B cell (primary cell): Measurements from ENCODE around the gene ZMYND12. TPM values are rescaled to one million over a fixed set of nuclear protein-coding genes. Genes with fewer than 3 reads are reported as not detected.

Experiments used
- ATAC-seq: fragments of 200-7000 bp; cut with Tn5 transposase; one replicate; pipeline ENCODE4 v1.10.0; 2021; ENCODE audit warnings: low read depth, mild to moderate bottlenecking, moderate number of reproducible peaks, moderate library complexity
- CTCF ChIA-PET: fragments of 350-600 bp; sonication (Branson Sonifier 250); formaldehyde crosslinking; loops from one replicate; lab custom pipeline; 2021; ENCODE audit warnings: antibody characterized with exemption, inconsistent platforms; lab: Charles Lee
- POLR2A ChIA-PET: fragments of 350-600 bp; sonication (Branson Sonifier 250); formaldehyde crosslinking; loops from one replicate; lab custom pipeline; 2021; ENCODE audit warnings: antibody characterized with exemption; lab: Charles Lee
- DNase-seq: peaks from one replicate; pipeline ENCODE4 v3.0.0; 2013
- H2AFZ ChIP-seq: 2 replicates; pipeline ENCODE4 v1.6.1; 2012; ENCODE audit warnings: mild to moderate bottlenecking, low read depth, low read length; ENCODE audit not compliant: insufficient read depth, poor library complexity, severe bottlenecking
- H3K27ac ChIP-seq, 2 donors: 1 replicate in 1 of 2; 2 replicates in 1 of 2; pipeline ENCODE4 v1.5.1; 2012 to 2013; ENCODE audit warnings: low read length in 2 of 2, mild to moderate bottlenecking in 2 of 2, moderate library complexity in 1 of 2
- H3K27me3 ChIP-seq, 4 experiments: fragments of 200-600 bp in 1 of 4; sonication (generic) in 1 of 4; replicated peaks in 1 of 4; 1 replicate in 2 of 4; 2 replicates in 2 of 4; pipeline versions ENCODE4 v1.6.1 to v1.7.0; 2013 to 2016; ENCODE audit warnings: low read length in 3 of 4, mild to moderate bottlenecking in 2 of 4, mixed read lengths in 1 of 4, moderate library complexity in 1 of 4; ENCODE audit not compliant: insufficient read depth in 4 of 4, control insufficient read depth in 3 of 4; ENCODE audit errors: control extremely low read depth in 1 of 4
- H3K36me3 ChIP-seq, 2 experiments: replicated peaks in 1 of 2; 1 replicate in 1 of 2; 2 replicates in 1 of 2; pipeline versions ENCODE4 v1.6.1 to v1.7.1; 2013; ENCODE audit warnings: low read length in 1 of 2; ENCODE audit not compliant: insufficient read depth in 2 of 2, control insufficient read depth in 1 of 2; ENCODE audit errors: control extremely low read depth in 1 of 2, extremely low read depth in 1 of 2
- H3K4me1 ChIP-seq, 2 donors: fragments of 200-600 bp in 1 of 2; sonication (generic) in 1 of 2; 1 replicate in 1 of 2; 2 replicates in 1 of 2; pipeline versions ENCODE4 v1.5.1 to v1.6.1; 2013 to 2017; ENCODE audit warnings: low read length in 2 of 2; ENCODE audit not compliant: control insufficient read depth in 2 of 2, insufficient read depth in 2 of 2
- H3K4me2 ChIP-seq: replicated peaks from 2 replicates; pipeline ENCODE3; 2012; ENCODE audit warnings: mild to moderate bottlenecking, low read depth, low read length; ENCODE audit not compliant: poor library complexity, severe bottlenecking
- H3K4me3 ChIP-seq, 5 experiments: fragments of 200-600 bp in 1 of 5; sonication (generic) in 1 of 5; 1 replicate in 3 of 5; 2 replicates in 2 of 5; pipeline versions ENCODE4 v1.5.1 to v1.7.0; 2011 to 2016; ENCODE audit warnings: low read length in 4 of 5, mild to moderate bottlenecking in 4 of 5, low read depth in 2 of 5, control low read depth in 1 of 5, moderate library complexity in 1 of 5; ENCODE audit not compliant: insufficient read depth in 1 of 5; ENCODE audit errors: control extremely low read depth in 1 of 5, extremely low read depth in 1 of 5
- H3K79me2 ChIP-seq: fragments of 200-600 bp; sonication (generic); one replicate; pipeline ENCODE4 v1.6.0; 2016; ENCODE audit warnings: low read length; ENCODE audit not compliant: control insufficient read depth, insufficient read depth
- H3K9ac ChIP-seq: fragments of 200-600 bp; sonication (generic); 2 replicates; pipeline ENCODE4 v1.6.1; 2017; ENCODE audit warnings: mild to moderate bottlenecking, low read length, moderate library complexity
- H3K9me3 ChIP-seq, 3 donors: one replicate each; pipeline versions ENCODE4 v1.6.1 to v1.7.1; 2013; ENCODE audit warnings: low read length in 2 of 3; ENCODE audit not compliant: control insufficient read depth in 2 of 3, insufficient read depth in 1 of 3; ENCODE audit errors: control extremely low read depth in 1 of 3
- H4K20me1 ChIP-seq: 2 replicates; pipeline ENCODE4 v1.6.0; 2012; ENCODE audit warnings: mild to moderate bottlenecking, low read length; ENCODE audit not compliant: insufficient read depth, control insufficient read depth, poor library complexity, severe bottlenecking
- H3K27ac Mint-ChIP-seq: one replicate; pipeline ENCODE4 v1.8.0; 2021; ENCODE audit warnings: mixed read lengths
- H3K27me3 Mint-ChIP-seq: one replicate; pipeline ENCODE4 v1.8.0; 2021; ENCODE audit warnings: mixed read lengths
- H3K4me1 Mint-ChIP-seq: one replicate; pipeline ENCODE4 v1.8.0; 2021; ENCODE audit warnings: mixed read lengths
- H3K4me3 Mint-ChIP-seq: one replicate; pipeline ENCODE4 v1.8.0; 2021; ENCODE audit warnings: mixed read lengths
- H3K9me3 Mint-ChIP-seq: one replicate; pipeline ENCODE4 v1.8.0; 2022; ENCODE audit warnings: mixed read lengths; ENCODE audit not compliant: insufficient read depth
- EZH2 ChIP-seq: IDR thresholded peaks from 2 replicates; pipeline ENCODE4 v1.6.1; 2012; ENCODE audit warnings: borderline replicate concordance, low read depth, mild to moderate bottlenecking, moderate library complexity, low read length; ENCODE audit not compliant: insufficient read depth, poor library complexity, severe bottlenecking
- WGBS: methylation state at CpG from one replicate; pipeline ENCODE4 v1.1.5; 2013; ENCODE audit warnings: missing lambda C conversion rate; ENCODE audit not compliant: insufficient coverage; 5-methylcytosine and 5-hydroxymethylcytosine counted together
- intact Hi-C: fragments of 100-400 bp; cut with micrococcal nuclease; formaldehyde crosslinking; loops from one replicate; pipeline ENCODE4 v1.10.0; 2022
- polyA plus RNA-seq: library from polyadenylated mRNA; depleted of rRNA; stranded (reverse); fragments of >200 nt; gene quantifications from 2 replicates; pipeline ENCODE4 v1.2.3, GENCODE V29; 2012
- total RNA-seq, 2 donors: library from RNA; stranded (reverse); fragments of 120-200 nt in 1 of 2; gene quantifications; 1 replicate in 1 of 2; 2 replicates in 1 of 2; pipeline versions ENCODE4 v1.2.3 to v1.2.4, GENCODE V29; 2013 to 2022
- TF ChIP-seq, protein P1 (sequence below): fragments of 200-600 bp; IDR thresholded peaks from one replicate; pipeline ENCODE4 v1.8.0; 2022; ENCODE audit warnings: antibody characterized with exemption, mild to moderate bottlenecking

ZMYND12 gene
- total and polyA plus RNA-seq, 2 donors (not counting 1 experiment from before 2014, with no cell fraction given) = 0.34 to 0.79 TPM

DNA sequence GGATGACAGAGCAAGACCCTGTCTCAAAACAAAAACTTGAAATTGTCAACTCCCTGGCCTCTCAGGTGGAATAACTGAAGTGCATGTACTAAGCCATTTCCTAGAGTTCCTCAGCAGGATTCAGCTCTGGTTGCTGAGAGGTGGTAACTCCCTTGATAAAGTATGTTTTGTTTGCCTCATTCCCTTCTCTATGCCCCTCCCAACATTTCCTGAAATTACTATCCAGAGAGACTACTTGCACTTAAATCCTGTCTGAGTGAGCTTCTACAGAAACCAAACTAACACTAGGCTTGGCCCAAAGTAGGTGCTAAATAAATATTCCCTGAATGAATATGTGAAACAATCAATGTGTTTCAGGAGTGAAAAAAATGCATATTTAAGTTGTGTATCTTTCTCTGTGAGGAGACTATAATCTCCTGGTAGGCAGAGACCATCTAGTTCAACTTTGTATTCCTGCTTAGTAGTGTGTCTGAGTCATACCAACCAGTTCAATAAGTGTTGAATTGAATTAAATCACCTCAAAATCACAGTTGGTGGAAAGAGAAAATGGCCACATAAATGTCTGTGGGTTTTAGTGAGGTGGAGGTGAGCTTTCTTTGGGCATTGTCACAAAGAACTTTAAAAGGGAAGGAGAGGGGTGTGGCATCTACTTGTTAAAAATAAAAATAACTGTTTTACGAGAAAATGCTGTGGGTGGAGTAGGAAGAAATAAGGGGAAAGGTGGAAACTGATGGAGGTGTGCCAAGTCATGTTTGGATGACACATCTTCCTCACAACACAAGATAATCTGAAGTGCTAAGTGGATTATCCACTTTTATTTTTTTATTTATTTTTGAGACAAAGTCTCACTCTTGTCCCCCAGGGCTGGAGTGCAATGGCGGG is 62.6 kb downstream of the ZMYND12 start:
- CTCF ChIA-PET = no interaction called here
- Mint-ChIP-seq H3K27ac (no peak overlapping the region), H3K4me1 (no peaks in the 10 kb centered on the region), H3K9me3 (no peaks in the 10 kb centered on the region), H3K4me3 (no peak overlapping the region), H3K27me3 (peaks cover 13% of the 10 kb centered on the region)
- 100% methylated on average over 1 of the region's 2 CpGs for WGBS
- no peaks in the 10 kb centered on the region for H3K9me3 ChIP-seq
- no peaks in the 10 kb centered on the region for H3K36me3 ChIP-seq
- H3K9ac ChIP-seq = no peak overlapping the region
- no peaks in the 10 kb centered on the region for H3K27me3 ChIP-seq
- no peak overlapping the region for H3K4me3 ChIP-seq
- no peak overlapping the region for H3K27ac ChIP-seq
- ATAC-seq = no peak
- no peaks in the 10 kb centered on the region for H4K20me1 ChIP-seq
- TF ChIP-seq, protein P1, sequence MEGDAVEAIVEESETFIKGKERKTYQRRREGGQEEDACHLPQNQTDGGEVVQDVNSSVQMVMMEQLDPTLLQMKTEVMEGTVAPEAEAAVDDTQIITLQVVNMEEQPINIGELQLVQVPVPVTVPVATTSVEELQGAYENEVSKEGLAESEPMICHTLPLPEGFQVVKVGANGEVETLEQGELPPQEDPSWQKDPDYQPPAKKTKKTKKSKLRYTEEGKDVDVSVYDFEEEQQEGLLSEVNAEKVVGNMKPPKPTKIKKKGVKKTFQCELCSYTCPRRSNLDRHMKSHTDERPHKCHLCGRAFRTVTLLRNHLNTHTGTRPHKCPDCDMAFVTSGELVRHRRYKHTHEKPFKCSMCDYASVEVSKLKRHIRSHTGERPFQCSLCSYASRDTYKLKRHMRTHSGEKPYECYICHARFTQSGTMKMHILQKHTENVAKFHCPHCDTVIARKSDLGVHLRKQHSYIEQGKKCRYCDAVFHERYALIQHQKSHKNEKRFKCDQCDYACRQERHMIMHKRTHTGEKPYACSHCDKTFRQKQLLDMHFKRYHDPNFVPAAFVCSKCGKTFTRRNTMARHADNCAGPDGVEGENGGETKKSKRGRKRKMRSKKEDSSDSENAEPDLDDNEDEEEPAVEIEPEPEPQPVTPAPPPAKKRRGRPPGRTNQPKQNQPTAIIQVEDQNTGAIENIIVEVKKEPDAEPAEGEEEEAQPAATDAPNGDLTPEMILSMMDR = no peak
- no peak for TF ChIP-seq EZH2
- DNase-seq = no peak
- no peak overlapping the region for H3K4me2 ChIP-seq
- H3K79me2 ChIP-seq = no peaks in the 10 kb centered on the region
- intact Hi-C loops = no loop called here
- POLR2A ChIA-PET = no interaction called here
- no peaks in the 10 kb centered on the region for H3K4me1 ChIP-seq
- H2AFZ ChIP-seq = no peak overlapping the region

- Histone ChIP-seq H3K27ac (no peak overlapping the region), H4K20me1 (no peaks in the 10 kb centered on the region), H3K27me3 (no peaks in the 10 kb centered on the region), H3K79me2 (no peaks in the 10 kb centered on the region), H3K9me3 (no peaks in the 10 kb centered on the region), H2AFZ (no peak overlapping the region), H3K4me2 (no peak overlapping the region), H3K9ac (no peak overlapping the region), H3K4me3 (no peak overlapping the region), H3K36me3 (no peaks in the 10 kb centered on the region), H3K4me1 (no peaks in the 10 kb centered on the region)
- H3K27me3 Mint-ChIP-seq = peaks cover 18% of the 10 kb centered on the region
- intact Hi-C loops = no loop called here
- CTCF ChIA-PET = no interaction called here
- 93% methylated on average over 2 of the region's 2 CpGs for WGBS
- H3K9me3 Mint-ChIP-seq = no peaks in the 10 kb centered on the region
- H3K27ac Mint-ChIP-seq = no peak overlapping the region
- H3K4me1 Mint-ChIP-seq = no peaks in the 10 kb centered on the region
- no peak overlapping the region for H3K4me3 Mint-ChIP-seq
- DNase-seq = no peak
- ATAC-seq = no peak
- TF ChIP-seq, protein P1 = no peak
- no peak for TF ChIP-seq EZH2
- POLR2A ChIA-PET = no interaction called here
Measured at GRCh38 chr1:42392255-42392654, 63.6 kb downstream of the ZMYND12 start.
